NCI-H226 (cell line): ENCODE results near the gene KRTAP5-2.
"Not testable (repeated sequence)": the region's sequence is repeated elsewhere in the genome, so short reads cannot be mapped to it uniquely, and the experiment has no call there.

Experiments
- DNase-seq: peaks from one replicate; pipeline ENCODE4 v3.0.0-alpha.2; 2015

Gene KRTAP5-2

DNA sequence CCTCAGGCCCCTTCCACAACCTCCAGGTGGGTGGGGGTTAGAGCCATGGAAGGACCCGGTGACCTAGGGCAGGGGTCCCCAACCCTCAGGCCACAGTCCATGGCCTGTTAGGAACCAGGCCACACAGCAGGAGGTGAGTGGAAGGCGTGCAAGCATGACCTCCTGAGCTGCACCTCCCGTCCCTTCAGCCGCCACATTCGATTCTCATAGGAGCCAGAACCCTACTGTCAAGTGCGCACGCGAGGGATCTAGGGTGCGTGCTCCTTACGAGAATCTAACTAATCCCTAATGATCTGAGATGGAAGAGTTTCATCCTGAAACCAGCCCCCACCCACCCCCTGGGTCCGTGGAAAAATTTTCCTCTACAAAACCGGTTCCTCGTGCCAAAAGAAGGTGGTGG is 27.4 kb upstream of the KRTAP5-2 start:
- no peak for DNase-seq

DNA sequence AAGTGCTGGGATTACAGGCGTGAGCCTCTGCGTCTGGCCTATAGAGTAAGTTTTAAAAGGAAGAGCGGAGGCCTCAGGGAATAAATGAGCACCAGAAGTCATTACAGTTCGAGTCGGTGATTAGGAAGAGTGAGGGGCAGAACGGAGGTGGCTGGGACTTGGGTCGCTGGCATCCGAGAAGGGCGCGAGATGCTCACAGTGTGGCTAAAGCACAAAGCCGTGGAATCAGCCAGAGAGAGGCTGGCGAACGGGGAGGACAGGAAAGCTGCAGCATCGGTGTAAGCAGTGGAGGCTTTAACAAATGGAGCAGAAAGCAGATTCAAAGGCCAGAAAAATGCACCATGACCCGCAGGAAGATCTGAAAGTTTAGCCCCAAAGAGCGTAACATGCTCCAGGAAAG is 26.5 kb upstream of the KRTAP5-2 start:
- DNase-seq = no peak

DNA sequence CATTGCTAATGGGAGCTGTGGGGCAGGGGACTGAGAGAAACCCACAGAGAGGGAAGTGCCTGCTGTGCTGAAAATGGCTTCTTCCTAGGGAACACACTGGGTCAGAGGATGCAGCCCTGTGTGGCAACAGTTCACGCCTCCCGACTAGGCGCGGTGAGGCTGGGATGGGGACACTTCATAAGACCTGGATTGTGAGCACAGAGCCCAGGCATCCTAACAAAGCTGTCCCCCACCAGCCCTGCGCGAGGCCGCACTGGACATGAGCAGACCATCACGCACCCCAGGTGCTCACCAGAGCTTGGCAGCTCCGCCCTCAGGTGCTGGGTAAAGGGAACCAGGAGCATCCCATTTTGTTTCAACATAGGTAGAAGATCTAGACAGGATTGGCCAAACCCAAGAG is 25.6 kb upstream of the KRTAP5-2 start:
- DNase-seq = no peak

DNA sequence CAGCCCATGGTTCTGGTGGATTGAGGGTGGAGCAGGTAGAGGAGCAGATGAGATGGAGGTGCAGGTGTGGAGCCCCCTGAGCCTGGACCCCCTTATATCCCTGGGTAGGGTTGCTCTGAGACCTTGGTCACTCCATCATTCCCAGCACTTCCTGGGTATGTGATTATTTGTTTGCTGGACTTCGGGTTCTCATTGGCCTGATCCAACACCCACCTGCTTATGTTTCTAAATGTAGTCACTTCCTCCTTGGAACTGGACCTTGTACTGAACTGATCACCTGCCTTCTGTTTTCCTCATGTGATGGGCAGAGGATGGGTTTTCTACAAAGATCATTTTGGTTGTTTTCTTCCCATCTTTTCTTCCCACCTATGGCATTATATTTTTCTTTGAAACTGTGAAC is 24.0 kb upstream of the KRTAP5-2 start, which contains the start of gene KRTAP5-4:
Gene KRTAP5-4, minus strand, starts transcription at position 53 of the 400 bp plus-strand sequence. Its CDS starts 45 bp downstream, at position 8.
- no peak for DNase-seq

DNA sequence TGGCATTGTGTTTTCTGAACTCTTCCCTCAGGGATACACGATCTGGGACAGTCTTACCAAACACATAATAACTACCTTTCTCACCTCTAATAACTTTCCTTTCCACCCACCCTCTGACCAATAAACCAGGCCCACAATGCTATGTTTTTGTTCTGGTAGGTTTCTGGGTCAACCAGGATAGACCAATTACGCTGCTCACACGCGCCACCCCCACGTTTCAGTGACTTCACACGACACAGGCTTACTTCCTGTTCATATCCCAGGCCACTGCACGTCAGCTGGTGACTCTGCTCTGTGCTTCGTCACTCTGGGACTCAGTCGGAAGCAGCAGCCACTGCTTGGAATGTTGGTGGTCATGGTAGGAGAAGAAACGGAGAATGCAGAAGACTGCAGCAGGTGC is 21.4 kb upstream of the KRTAP5-2 start:
- DNase-seq = no peak

DNA sequence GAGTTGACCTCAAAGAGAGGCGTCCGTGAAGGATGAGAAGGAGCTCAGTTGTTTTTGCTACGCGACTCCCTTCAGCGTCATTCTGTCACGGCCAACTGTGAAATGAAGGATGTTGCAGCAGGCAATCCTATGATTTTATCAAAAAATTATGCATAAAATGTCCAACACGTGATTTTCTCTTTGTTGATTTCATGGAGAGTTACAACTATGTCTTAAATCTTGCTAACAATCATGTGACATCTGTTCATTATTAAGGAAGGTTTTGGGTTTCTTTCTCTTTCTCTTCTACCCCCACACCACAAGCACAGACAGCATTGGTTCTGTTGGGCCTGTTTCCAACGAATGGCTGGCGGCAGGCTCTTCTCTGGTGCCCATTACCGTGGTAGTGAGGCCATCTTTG is 20.1 kb upstream of the KRTAP5-2 start:
- DNase-seq = no peak

DNA sequence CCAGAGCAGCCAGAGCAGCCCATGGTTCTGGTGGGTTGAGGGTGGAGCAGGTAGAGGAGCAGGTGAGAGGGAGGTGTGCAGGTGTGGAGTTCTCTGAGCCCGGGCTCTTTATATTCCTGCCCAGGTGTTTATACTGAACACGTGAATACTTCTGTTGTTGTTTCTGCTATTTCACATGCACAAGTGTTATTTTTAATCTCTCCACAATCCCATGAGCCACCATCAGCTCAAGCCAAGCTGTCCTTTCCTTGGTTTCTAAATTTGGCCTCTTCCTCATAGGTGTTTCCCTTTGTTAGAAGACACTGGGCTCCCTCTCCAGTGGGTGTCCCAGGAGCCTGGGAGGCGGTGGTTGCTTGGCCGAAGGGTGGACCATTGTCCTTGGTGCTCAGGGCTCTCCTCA is 10.3 kb upstream of the KRTAP5-2 start, which contains the start of gene KRTAP5-3:
Gene KRTAP5-3, minus strand, starts transcription at position 101 of the 400 bp plus-strand sequence. Its CDS starts 78 bp downstream, at position 23.
- no peak for DNase-seq

DNA sequence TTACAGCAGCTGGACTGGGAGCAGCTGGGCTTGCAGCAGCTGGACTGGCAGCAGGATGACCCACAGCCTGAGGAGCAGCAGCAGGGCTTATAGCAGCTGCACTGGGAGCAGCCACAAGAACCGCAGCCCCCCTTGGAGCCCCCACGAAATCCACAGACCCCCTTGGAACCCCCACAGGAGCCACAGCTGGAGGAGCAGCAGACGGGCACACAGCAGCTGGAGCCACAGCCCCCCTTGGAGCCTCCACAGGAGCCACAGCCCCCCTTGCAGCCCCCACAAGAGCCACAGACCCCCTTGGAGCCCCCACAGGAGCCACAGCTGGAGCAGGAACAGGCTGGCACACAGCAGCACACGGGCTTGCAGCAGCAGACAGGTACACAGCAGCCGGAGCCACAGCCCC is 9.8 kb upstream of the KRTAP5-2 start:
- DNase-seq = not testable (repeated sequence)

DNA sequence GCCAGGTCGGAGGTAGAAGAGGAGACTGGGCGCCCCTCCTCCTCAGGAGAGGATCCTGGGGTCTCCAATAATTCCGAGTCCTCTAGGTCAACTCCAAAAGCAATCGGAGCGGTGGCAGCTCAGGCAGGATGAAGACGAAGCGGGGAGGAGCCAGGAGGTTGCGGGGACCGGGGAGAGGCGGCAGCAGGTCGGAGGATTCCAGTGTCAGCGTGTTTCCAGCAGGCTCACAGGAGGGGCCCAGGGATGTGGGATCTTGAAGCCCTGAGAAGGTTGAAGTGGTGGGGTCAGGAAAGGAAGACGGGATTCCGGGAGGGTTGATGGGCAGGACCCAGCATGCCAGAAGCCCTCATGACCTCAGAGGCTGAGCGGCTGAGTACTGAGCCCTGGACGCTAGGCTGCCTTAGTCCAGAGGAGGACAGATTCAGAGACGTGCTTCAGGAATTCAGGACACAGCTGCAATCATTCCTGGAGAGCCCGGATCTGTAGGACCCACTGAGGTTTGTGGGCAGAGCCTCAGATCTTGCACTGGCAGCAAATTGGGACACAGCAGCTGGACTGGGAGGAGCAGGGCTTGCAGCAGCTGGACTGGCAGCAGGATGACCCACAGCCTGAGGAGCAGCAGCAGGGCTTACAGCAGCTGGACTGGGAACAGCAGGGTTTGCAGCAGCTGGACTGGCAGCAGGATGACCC is 9.2 kb upstream of the KRTAP5-2 start:
- not testable (repeated sequence) for DNase-seq

DNA sequence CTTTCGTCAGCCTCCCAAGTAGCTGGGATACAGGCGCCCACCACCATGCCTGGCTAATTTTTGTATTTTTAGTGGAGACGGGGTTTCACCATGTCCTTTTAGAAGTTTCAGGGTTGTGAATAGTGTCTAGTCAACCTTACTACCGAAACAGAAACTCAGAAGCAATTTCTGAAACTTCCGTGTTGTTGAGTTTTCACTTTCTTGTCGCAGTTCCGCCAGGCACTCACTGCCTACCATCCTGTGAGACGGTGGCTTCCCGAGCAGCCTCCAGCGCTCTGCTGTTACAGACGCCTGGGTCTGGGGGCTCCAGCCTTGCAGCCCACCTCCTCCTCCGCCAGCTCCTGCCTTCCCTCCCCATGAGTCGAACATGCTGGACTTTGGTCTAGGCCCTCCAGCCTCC is 7.8 kb upstream of the KRTAP5-2 start:
- DNase-seq = not testable (repeated sequence)

DNA sequence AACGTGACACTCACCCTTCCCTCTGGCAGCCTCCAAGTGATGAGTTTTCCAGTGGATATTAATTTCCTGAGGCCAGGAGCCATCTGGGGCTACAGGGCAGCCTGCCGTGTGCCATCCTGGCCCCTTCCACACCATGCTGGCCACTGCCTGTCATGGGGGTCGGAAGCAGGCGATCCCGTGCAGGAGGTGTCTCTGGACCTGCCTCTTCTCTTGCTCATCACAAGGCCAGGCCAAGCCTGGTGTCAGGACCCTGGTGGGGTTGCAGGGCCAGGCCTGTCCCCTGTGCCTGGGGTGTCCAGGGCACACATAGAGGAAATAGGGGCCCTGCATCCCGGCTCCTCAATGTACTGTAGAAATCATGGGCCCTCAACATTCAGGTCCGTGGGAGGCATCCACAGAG is 6.6 kb upstream of the KRTAP5-2 start:
- no peak for DNase-seq

DNA sequence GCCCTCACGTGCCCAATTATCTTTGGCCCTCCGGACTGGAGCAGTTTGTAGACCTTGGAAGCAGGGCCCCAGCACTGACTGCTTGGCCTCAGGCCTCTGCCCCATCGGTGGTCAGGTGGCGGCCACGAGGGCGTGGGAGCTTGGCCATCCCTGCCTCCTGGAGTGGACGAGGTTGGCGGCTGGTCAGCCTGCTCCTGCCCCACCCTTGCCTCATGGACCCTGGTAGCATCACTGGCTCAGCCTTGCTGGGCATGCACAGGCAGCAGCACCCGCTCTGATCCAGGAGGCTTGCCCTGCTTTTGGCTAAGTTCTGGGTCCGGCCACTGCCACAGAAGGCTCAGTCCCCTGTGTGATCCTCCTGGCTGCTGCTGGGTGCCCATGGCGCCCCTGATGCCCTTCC is 6.1 kb upstream of the KRTAP5-2 start:
- DNase-seq = no peak

DNA sequence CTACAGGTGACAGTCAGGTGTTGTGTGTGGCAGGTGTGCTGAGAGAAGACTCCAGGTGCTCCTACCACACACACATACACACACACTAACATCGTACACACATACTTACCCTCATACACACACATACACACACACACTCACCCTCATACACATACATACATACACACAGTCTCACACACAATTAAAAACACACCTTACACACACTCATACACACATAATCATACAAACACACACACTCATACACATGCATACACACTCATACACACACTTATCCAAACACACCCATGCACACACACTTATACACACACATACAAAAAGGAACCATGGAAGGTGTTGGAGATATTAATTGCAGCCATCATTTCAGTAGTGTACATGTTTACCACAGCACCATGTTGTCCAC is 5.5 kb upstream of the KRTAP5-2 start:
- DNase-seq = no peak

DNA sequence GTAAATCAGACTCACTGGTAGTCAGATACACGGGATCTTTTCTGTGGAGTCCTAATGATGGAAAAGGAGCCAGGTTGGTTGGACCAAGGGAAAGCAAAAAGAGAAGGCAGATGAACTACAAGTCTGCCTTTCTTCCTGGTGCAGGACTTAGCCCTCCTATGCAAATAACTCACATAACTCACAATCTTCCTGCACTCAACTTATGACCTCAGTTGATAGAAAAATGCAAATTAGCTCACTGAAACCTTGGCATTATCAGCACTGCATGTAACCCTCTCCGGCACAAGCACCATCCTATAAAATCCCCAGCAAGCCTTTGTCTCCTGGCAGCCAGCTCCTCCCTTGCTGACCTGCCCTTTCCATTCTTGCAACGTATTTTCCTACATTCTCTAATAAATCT is 3.6 kb upstream of the KRTAP5-2 start:
- not testable (repeated sequence) for DNase-seq

DNA sequence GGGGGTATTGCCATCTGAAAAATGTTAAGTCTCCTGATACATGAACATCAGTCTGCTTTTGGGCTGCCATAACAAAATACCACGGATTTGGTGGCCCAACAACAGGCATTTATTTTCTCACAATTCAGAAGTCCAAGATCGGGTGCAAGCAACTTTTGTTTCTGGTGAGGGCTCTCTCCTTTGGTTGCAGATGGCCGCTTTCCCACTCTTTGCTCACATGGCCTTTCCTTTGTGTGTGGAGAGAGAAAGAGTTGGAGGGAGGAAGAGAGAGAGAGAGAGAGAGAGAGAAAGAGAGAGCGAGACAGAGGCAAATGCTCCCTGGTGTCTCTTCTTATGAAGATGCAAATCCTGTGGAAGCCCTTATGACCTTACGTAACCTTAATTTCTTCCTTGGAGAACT is 2.5 kb upstream of the KRTAP5-2 start:
- DNase-seq = no peak

DNA sequence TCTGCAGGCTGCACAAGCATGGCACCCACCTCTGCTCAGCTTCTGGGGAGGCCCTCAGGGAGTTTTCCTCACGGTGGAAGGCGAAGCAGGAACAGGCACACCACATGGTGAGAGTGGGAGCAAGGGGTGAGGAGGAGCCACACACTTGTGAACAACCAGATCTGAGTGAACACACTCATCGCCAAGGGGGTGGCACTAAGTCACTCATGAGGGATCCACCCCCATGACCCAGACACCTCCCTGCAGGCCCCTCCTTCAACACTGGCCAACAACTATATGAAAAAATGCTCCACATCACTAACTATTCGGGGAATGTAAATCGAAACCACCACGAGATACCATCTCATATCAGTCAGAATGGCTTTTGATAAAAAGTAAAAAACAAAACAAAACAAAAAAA is 722 bp upstream of the KRTAP5-2 start:
- DNase-seq = no peak

DNA sequence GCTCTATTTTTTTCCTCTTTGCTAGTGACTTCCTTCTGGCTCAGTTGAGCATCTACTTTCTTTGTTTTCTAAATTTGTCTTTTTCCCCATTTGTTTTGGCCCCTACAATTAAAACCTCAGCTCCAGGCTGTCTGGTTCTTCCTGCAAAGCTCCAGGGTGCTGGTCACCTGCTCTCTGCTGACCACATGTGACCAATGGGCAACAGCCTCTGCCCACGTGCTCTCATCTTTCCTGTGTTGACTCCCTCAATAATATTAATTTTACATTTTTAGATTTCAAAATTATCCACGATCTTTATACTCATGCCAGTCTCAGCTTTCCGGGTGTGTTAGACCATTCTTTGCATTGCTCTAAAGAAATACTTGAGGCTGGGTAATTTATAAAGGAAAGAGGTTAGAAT is 312 bp upstream of the KRTAP5-2 start:
- not testable (repeated sequence) for DNase-seq

DNA sequence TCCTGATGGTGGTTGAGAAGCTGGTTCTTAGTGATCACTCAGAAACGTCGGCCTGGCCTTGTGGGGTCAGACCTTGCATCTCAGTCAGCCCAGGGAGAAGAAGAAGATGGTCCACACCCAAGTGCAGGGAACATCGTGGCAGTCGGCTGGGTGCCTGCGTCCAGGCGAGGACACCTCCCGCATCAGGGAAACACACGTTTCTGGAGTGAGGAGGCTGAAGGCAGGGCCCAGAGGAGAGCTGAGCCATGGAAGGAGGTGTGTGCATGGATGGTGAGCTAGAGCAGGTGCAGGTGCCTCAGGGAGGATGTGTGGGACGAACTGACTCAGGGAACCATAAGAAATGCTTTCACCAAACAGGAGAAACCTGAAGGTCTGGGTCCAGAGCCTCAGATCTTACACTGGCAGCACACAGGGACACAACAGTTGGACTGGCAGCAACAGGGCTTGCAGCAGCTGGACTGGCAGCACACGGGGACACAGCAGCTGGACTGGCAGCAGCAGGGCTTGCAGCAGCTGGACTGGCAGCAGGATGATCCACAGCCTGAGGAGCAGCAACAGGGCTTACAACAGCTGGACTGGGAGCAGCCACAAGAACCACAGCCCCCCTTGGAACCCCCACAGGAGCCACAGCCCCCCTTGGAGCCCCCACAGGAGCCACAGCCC is 632 bp downstream of the KRTAP5-2 start:
- no peak for DNase-seq

DNA sequence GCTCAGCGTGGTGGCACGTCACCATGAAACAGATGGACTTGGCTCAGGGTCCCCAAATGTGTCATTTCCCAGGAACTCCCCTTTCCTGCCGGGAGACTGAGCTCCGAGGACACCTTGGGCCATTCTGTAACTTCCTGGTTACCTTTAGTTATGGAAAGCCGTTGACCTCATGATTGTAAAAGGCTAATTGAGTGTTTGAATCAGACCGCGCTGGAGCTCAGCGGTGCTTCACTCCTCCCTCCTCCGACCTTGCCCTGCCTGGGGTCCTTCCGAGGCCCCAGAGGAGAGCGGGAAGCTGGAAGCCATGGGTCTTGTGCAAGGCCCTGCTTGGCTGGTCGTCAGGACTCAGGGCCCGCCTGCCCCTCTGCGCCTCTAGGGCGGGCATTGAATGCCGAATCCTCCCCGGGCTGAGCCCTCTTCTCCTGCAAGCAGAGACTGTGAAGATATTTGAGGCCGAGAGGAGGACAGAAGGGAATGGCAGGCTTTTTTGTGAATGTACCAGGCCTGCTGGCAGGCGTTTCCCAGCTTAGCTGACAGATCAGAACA is 1.4 kb downstream of the KRTAP5-2 start:
- not testable (repeated sequence) for DNase-seq

DNA sequence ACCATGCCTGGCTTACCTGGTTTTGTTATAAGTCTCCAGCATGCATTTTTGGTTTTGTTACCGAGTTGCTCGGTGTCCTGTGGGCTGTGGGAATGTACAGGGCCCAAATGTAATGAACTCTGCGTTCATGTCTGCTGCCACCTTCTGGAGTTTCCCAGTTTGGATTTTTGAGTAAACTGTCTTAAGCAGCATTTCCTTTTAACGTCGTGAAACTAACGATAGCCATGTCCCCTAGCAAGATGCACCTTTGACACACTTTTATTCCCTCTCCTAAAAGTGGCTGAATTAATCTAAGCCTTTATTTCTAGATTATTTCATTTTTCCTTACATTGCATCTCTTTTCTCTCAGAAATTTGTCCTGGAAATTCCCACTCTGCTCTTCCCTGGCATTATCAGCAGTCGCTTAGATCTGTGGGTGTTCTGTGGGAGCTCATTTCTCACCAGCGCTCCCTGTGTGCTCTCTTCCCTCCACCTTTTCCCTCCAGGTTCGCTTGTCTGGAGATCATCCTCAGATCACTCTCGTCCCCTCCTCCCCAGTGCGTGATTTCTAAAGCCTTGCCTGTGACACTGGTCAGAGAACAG is 2.0 kb downstream of the KRTAP5-2 start:
- not testable (repeated sequence) for DNase-seq

DNA sequence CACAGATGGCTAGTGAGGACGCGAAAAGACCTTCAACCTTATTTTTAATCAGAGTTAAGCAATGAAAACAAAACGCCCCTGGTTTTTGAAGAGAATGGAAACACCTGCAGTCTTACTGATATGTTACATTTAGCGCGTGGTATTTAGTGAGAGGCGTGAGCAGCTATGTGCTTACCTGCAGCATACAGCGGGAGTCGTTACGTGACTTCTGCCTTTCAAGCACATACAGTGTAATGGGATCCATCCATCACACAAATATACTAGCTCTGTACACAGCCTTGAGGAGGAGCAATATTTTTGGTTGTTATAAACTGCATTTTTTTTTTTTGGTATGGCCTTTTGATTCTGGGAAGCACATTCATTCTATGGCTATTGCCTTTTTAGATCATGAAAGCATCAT is 5.5 kb downstream of the KRTAP5-2 start:
- DNase-seq = no peak

DNA sequence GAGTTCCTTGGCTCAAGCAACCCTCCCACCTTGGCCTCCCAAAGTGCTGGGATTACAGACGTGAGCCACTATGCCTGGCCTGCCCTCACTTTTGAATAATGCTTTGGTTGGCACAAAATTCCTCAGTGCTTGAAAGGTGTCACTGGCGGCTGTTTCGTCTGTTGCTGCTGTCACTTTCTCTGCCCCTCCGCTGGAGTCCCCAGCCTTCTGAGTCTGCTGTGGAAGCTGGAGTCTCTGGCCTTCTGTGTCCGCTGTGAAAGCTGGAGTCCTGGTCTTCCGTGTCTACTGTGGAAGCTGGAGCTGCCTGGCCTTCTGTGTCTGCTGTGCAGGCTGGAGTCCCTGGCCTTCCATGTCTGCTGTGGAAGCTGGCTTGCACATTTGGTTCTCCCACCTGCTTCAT is 8.1 kb downstream of the KRTAP5-2 start:
- DNase-seq = no peak

DNA sequence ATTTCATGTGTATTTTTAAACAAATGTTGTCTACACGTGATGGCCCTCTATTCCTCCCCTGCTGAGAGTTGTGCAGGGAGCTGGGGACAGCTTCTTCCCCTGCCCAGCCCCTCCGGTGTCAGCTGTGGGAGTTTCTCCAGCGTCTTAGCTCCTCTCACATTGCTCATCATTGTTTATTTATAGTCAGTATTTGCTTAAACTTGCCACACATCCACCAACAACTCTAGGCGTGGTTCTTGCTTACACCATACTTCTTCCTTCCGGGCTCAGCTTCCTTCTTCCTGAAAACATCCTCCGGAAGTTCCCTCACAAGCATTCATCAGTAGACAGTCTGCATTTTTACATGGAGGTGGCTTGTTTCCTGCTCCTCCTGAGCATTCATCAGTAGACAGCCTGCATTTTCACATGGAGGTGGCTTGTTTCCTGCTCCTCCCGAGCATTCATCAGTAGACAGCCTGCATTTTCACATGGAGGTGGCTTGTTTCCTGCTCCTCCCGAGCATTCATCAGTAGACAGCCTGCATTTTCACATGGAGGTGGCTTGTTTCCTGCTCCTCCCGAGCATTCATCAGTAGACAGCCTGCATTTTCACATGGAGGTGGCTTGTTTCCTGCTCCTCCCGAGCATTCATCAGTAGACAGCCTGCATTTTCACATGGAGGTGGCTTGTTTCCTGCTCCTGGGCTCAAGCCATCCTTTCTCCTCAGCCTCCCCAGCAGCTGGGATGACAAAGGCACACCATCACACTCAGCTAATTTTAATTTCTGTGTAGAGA is 8.7 kb downstream of the KRTAP5-2 start:
- not testable (repeated sequence) for DNase-seq
